HG02981 (cell line): ENCODE measurements around the gene PLA2G6.
"Not testable (repeated sequence)": the region's sequence is repeated elsewhere in the genome, so short reads cannot be mapped to it uniquely, and the experiment has no call there.

Experiments
- ATAC-seq: cut with Tn5 transposase; IDR thresholded peaks from one replicate; pipeline ENCODE4 v1.9.1; 2021; ENCODE audit warnings: mild to moderate bottlenecking, moderate library complexity; ENCODE audit not compliant: unreplicated experiment

Gene PLA2G6

GRCh38 chr22:38089474-38089851 is 92.2 kb downstream of the PLA2G6 start:
- no peak for ATAC-seq

GRCh38 chr22:38088629-38089473 is 92.8 kb downstream of the PLA2G6 start:
- ATAC-seq: no peak

GRCh38 chr22:38087855-38088254 is 93.8 kb downstream of the PLA2G6 start:
- no peak for ATAC-seq

- ATAC-seq: no peak
Measured at GRCh38 chr22:38086942-38087341, 94.7 kb downstream of the PLA2G6 start.

GRCh38 chr22:38086001-38086845 is 95.4 kb downstream of the PLA2G6 start:
- no peak for ATAC-seq

GRCh38 chr22:38085501-38085900 is 96.1 kb downstream of the PLA2G6 start:
- ATAC-seq: no peak

GRCh38 chr22:38085056-38085455 is 96.6 kb downstream of the PLA2G6 start:
- ATAC-seq: no peak

GRCh38 chr22:38083931-38084631 is 97.5 kb downstream of the PLA2G6 start, which contains the start of gene SLC16A8:
Gene SLC16A8 (minus strand): TSS chr22:38084184. CDS start chr22:38082873, 1,311 bp downstream.
- no peak for ATAC-seq

GRCh38 chr22:38082986-38083710 is 98.5 kb downstream of the PLA2G6 start:
- ATAC-seq: no peak

GRCh38 chr22:38081941-38082828 is 99.4 kb downstream of the PLA2G6 start:
- ATAC-seq: no peak

GRCh38 chr22:38081636-38081940 is 100.0 kb downstream of the PLA2G6 start:
- no peak for ATAC-seq

GRCh38 chr22:38080850-38081635 is 100.6 kb downstream of the PLA2G6 start:
- ATAC-seq: no peak

GRCh38 chr22:38080474-38080849 is 101.2 kb downstream of the PLA2G6 start:
- ATAC-seq: no peak

- ATAC-seq: no peak
Measured at GRCh38 chr22:38079804-38080203, 101.8 kb downstream of the PLA2G6 start.

GRCh38 chr22:38079208-38079607 is 102.4 kb downstream of the PLA2G6 start:
- ATAC-seq: not testable (repeated sequence)

- no peak for ATAC-seq
Measured at GRCh38 chr22:38078046-38078840, 103.4 kb downstream of the PLA2G6 start.

GRCh38 chr22:38077595-38077994 is 104.0 kb downstream of the PLA2G6 start:
- ATAC-seq: no peak

GRCh38 chr22:38077096-38077495 is 104.5 kb downstream of the PLA2G6 start:
- no peak for ATAC-seq
